ENCODE data around the gene SYPL1.

GRCh38 chr7:106074257-106074656 is 37.9 kb downstream of the SYPL1 start:
- TF ChIP-seq CTCF (conservative IDR thresholded peaks at IDR 0.05 in 1 of 2, IDR thresholded peaks at IDR 0.05 in 1 of 2; ENCODE audit: extremely low read depth in 1 of 2, insufficient read depth in 1 of 2, low read depth in 1 of 2, low read length in 2 of 2) (no peak), EZH2 (IDR thresholded peaks at IDR 0.05; ENCODE audit: borderline replicate concordance, low read length) (no peak)
